H9 (cell line): ENCODE measurements around the gene SGO2. TPM values are rescaled to one million over a fixed set of nuclear protein-coding genes. Genes with fewer than 3 reads are reported as not detected.

Experiments
- DNase-seq: peaks from one replicate; pipeline ENCODE4 v3.0.0-alpha.2; 2017
- H2AFZ ChIP-seq: one replicate; pipeline ENCODE4 v1.6.1; 2013; ENCODE audit warnings: mild to moderate bottlenecking, low read length, control low read depth, moderate library complexity
- H2AK5ac ChIP-seq: 2 replicates; pipeline ENCODE4 v1.6.1; 2013; ENCODE audit warnings: low read length, control low read depth, mixed read lengths; ENCODE audit not compliant: insufficient read length
- H2BK120ac ChIP-seq: one replicate; pipeline ENCODE4 v1.6.1; 2013; ENCODE audit warnings: low read depth, mild to moderate bottlenecking, low read length, control low read depth, inconsistent platforms; ENCODE audit not compliant: poor library complexity, severe bottlenecking
- H2BK12ac ChIP-seq: 2 replicates; pipeline ENCODE4 v1.6.1; 2013; ENCODE audit warnings: low read length, control low read depth, mixed read lengths, low read depth; ENCODE audit not compliant: insufficient read length
- H2BK15ac ChIP-seq: 2 replicates; pipeline ENCODE4 v1.6.1; 2013; ENCODE audit warnings: low read depth, low read length, control low read depth
- H2BK20ac ChIP-seq: one replicate; pipeline ENCODE4 v1.6.1; 2013; ENCODE audit warnings: low read depth, mild to moderate bottlenecking, low read length, control low read depth, inconsistent platforms; ENCODE audit not compliant: poor library complexity, severe bottlenecking
- H2BK5ac ChIP-seq: 2 replicates; pipeline ENCODE4 v1.6.1; 2013; ENCODE audit warnings: low read length, control low read depth, mixed read lengths; ENCODE audit not compliant: insufficient read length
- H3K14ac ChIP-seq: 2 replicates; pipeline ENCODE4 v1.6.1; 2013; ENCODE audit warnings: low read length, control low read depth; ENCODE audit not compliant: insufficient read depth
- H3K18ac ChIP-seq: 2 replicates; pipeline ENCODE4 v1.6.1; 2013; ENCODE audit warnings: low read depth, mild to moderate bottlenecking, mixed read lengths, low read length, control low read depth; ENCODE audit not compliant: insufficient read length
- H3K23ac ChIP-seq: 2 replicates; pipeline ENCODE4 v1.6.1; 2013; ENCODE audit warnings: low read length, control low read depth, mixed read lengths, low read depth; ENCODE audit not compliant: insufficient read length
- H3K23me2 ChIP-seq: 2 replicates; pipeline ENCODE4 v1.6.1; 2013; ENCODE audit warnings: low read depth, mild to moderate bottlenecking, mixed read lengths, low read length, control low read depth; ENCODE audit not compliant: insufficient read length, poor library complexity, severe bottlenecking
- H3K27ac ChIP-seq: 2 replicates; pipeline ENCODE4 v1.5.1; 2013; ENCODE audit warnings: low read length, control low read depth, mixed read lengths, low read depth; ENCODE audit not compliant: insufficient read length
- H3K27me3 ChIP-seq: 2 replicates; pipeline ENCODE4 v1.6.1; 2013; ENCODE audit warnings: low read length, control low read depth, inconsistent platforms; ENCODE audit not compliant: insufficient read depth
- H3K4ac ChIP-seq: 2 replicates; pipeline ENCODE4 v1.6.1; 2013; ENCODE audit warnings: low read depth, mild to moderate bottlenecking, control low read depth, inconsistent platforms, low read length, moderate library complexity
- H3K4me1 ChIP-seq: 2 replicates; pipeline ENCODE4 v1.6.1; 2013; ENCODE audit warnings: low read length, control low read depth, inconsistent platforms; ENCODE audit not compliant: insufficient read depth
- H3K4me2 ChIP-seq: 2 replicates; pipeline ENCODE4 v1.6.1; 2013; ENCODE audit warnings: low read length, control low read depth, mixed read lengths; ENCODE audit not compliant: insufficient read length, insufficient read depth
- H3K56ac ChIP-seq: 2 replicates; pipeline ENCODE4 v1.6.1; 2013; ENCODE audit warnings: low read depth, mild to moderate bottlenecking, mixed read lengths, low read length, control low read depth; ENCODE audit not compliant: insufficient read length
- H3K79me1 ChIP-seq: 2 replicates; pipeline ENCODE4 v1.6.1; 2013; ENCODE audit warnings: low read depth, mild to moderate bottlenecking, moderate library complexity, low read length, control low read depth, inconsistent platforms; ENCODE audit not compliant: insufficient read depth, poor library complexity, severe bottlenecking
- H3K79me2 ChIP-seq: 2 replicates; pipeline ENCODE4 v1.6.1; 2013; ENCODE audit warnings: low read length, control low read depth, inconsistent platforms; ENCODE audit not compliant: insufficient read depth
- H3K9ac ChIP-seq: 2 replicates; pipeline ENCODE4 v1.6.1; 2013; ENCODE audit warnings: low read length, control low read depth, mixed read lengths; ENCODE audit not compliant: insufficient read length; ENCODE audit errors: extremely low read depth
- H3K9me3 ChIP-seq: one replicate; pipeline ENCODE4 v1.6.1; 2013; ENCODE audit warnings: low read depth, low read length, inconsistent platforms; ENCODE audit not compliant: control insufficient read depth
- H3T11ph ChIP-seq: one replicate; pipeline ENCODE4 v1.6.1; 2013; ENCODE audit warnings: mild to moderate bottlenecking, low read length, control low read depth, inconsistent platforms
- H4K20me1 ChIP-seq: one replicate; pipeline ENCODE4 v1.6.1; 2013; ENCODE audit not compliant: control insufficient read depth, insufficient read length, insufficient read depth
- H4K5ac ChIP-seq: 2 replicates; pipeline ENCODE4 v1.6.1; 2013; ENCODE audit warnings: low read depth, mild to moderate bottlenecking, mixed read lengths, low read length, control low read depth; ENCODE audit not compliant: insufficient read length
- H4K8ac ChIP-seq: replicated peaks from 2 replicates; pipeline ENCODE4 v1.6.1; 2013; ENCODE audit warnings: low read length, control low read depth, mixed read lengths, low read depth; ENCODE audit not compliant: insufficient read length
- H4K91ac ChIP-seq: 2 replicates; pipeline ENCODE4 v1.6.1; 2013; ENCODE audit warnings: low read depth, mild to moderate bottlenecking, moderate library complexity, mixed read lengths, low read length, control low read depth; ENCODE audit not compliant: insufficient read length
- H3K27ac Mint-ChIP-seq, 3 experiments: 2 replicates in 2 of 3; 3 replicates in 1 of 3; pipeline ENCODE4 v1.8.0; 2020 to 2021; ENCODE audit warnings: mixed read lengths in 3 of 3, mild to moderate bottlenecking in 1 of 3, moderate library complexity in 1 of 3
- H3K27me3 Mint-ChIP-seq: 2 replicates; pipeline ENCODE4 v1.8.0; 2021; ENCODE audit warnings: low read depth, mild to moderate bottlenecking, moderate library complexity, mixed read lengths
- H3K36me3 Mint-ChIP-seq, 3 experiments: 2 replicates in 2 of 3; 3 replicates in 1 of 3; pipeline ENCODE4 v1.8.0; 2020 to 2021; ENCODE audit warnings: low read depth in 3 of 3, mixed read lengths in 3 of 3; ENCODE audit not compliant: insufficient read depth in 1 of 3
- H3K4me1 Mint-ChIP-seq, 2 experiments: 2 replicates each; pipeline ENCODE4 v1.8.0; 2020; ENCODE audit warnings: mixed read lengths in 2 of 2
- H3K4me3 Mint-ChIP-seq, 2 experiments: 2 replicates in 1 of 2; 3 replicates in 1 of 2; pipeline ENCODE4 v1.8.0; 2020 to 2021; ENCODE audit warnings: mild to moderate bottlenecking in 2 of 2, mixed read lengths in 2 of 2, moderate library complexity in 1 of 2
- H3K9me3 Mint-ChIP-seq, 2 experiments: 2 replicates in 1 of 2; 3 replicates in 1 of 2; pipeline ENCODE4 v1.8.0; 2020; ENCODE audit warnings: mild to moderate bottlenecking in 2 of 2, mixed read lengths in 2 of 2, moderate library complexity in 1 of 2
- CTCF ChIP-seq: fragments of 200-600 bp; sonication (generic); conservative IDR thresholded peaks from 3 replicates; pipeline ENCODE4 v1.8.0; 2021; ENCODE audit warnings: antibody characterized with exemption, mild to moderate bottlenecking
- WGBS: extraction: QIAGEN DNeasy Blood & Tissue Kit; methylation state at CpG from one replicate; pipeline ENCODE4 v1.1.7; 2013; ENCODE audit warnings: missing lambda C conversion rate, low lambda C conversion rate, mixed read lengths; ENCODE audit not compliant: insufficient read length; ENCODE audit errors: extremely low coverage; 5-methylcytosine and 5-hydroxymethylcytosine counted together
- total RNA-seq: library from RNA; stranded (reverse); gene quantifications from 2 replicates; pipeline ENCODE4 v1.2.1, GENCODE V29; 2021

The SGO2 gene
- total RNA-seq, 1 experiment from 2014 or later, result 25.6 TPM

DNA sequence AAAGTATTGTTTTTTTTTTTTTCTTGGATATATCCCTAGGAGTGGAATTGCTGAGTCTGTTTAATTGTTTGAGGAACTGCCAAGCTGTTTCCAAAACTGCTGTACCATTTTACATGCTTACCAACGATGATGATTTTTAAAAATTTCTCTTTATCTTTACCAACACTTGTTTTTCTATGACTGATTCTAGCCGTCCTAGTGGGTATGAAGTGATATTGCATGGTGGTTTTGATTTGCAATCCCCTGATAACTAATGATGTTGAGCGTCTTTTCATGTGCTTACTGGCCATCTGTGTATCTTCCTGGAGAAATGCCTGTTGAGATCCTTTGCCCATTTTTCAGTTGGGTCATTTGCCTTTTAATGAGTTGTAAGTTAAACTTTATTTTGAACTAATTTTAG, 51.0 kb downstream of the SGO2 start:
- no peak overlapping the region for H4K8ac ChIP-seq
- no peak overlapping the region for H2BK15ac ChIP-seq
- H3K14ac ChIP-seq, result no peak overlapping the region
- Mint-ChIP-seq H3K36me3 (peaks cover 2 to 11% (median 7%) of the 10 kb centered on the region in 3 experiments; a peak in 6 of 7 replicates), H3K27ac (no peak overlapping the region), H3K4me3 (no peak overlapping the region), H3K4me1 (no peaks in the 10 kb centered on the region), H3K9me3 (no peaks in the 10 kb centered on the region), H3K27me3 (no peaks in the 10 kb centered on the region)
- H4K5ac ChIP-seq, result no peak overlapping the region
- H2AK5ac ChIP-seq, result no peak overlapping the region
- no peak overlapping the region for H3K4me2 ChIP-seq
- no peak overlapping the region for H3K9ac ChIP-seq
- no peak overlapping the region for H4K91ac ChIP-seq
- no peaks in the 10 kb centered on the region for H3K9me3 ChIP-seq
- WGBS, result no CpG with 5 or more reads among the region's 3 CpGs
- TF ChIP-seq CTCF, result no peak; the same call in 2 of the 3 replicates
- no peak overlapping the region for H3K56ac ChIP-seq
- no peak overlapping the region for H3K27ac ChIP-seq
- H3K23ac ChIP-seq, result no peak overlapping the region
- H3K4ac ChIP-seq, result no peak overlapping the region
- H2BK20ac ChIP-seq, result no peak overlapping the region
- no peak overlapping the region for H2AFZ ChIP-seq
- H4K20me1 ChIP-seq, result no peaks in the 10 kb centered on the region
- H3K23me2 ChIP-seq, result no peaks in the 10 kb centered on the region
- DNase-seq, result no peak
- no peak overlapping the region for H3K18ac ChIP-seq
- no peaks in the 10 kb centered on the region for H3K79me2 ChIP-seq
- H2BK5ac ChIP-seq, result no peak overlapping the region
- H3T11ph ChIP-seq, result no peak overlapping the region
- no peak overlapping the region for H2BK12ac ChIP-seq
- H2BK120ac ChIP-seq, result no peak overlapping the region
- no peaks in the 10 kb centered on the region for H3K4me1 ChIP-seq
- no peaks in the 10 kb centered on the region for H3K79me1 ChIP-seq
- H3K27me3 ChIP-seq, result no peaks in the 10 kb centered on the region
